Astrocyte (in vitro differentiated cells and primary cell): ENCODE data around the gene SPOCK2. TPM values are rescaled to one million over a fixed set of nuclear protein-coding genes. Genes with fewer than 3 reads are reported as not detected.

ENCODE experiments used
- DNase-seq: peaks from one replicate; pipeline ENCODE4 v3.0.0-alpha.2; 2010; ENCODE audit warnings: low read depth
- FAIRE-seq: peaks from 2 replicates; lab custom pipeline; 2011; peaks lifted over from hg19 to GRCh38; lab: Jason Lieb, UNC
- H2AFZ ChIP-seq: 2 replicates; pipeline ENCODE4 v1.6.0; 2012; ENCODE audit warnings: low read depth, low read length, inconsistent platforms
- H3K27ac ChIP-seq: 2 replicates; pipeline ENCODE4 v1.5.1; 2011; ENCODE audit warnings: low read depth, low read length, inconsistent platforms
- H3K27me3 ChIP-seq: 2 replicates; pipeline ENCODE4 v1.6.0; 2011; ENCODE audit warnings: low read length, inconsistent platforms; ENCODE audit not compliant: insufficient read depth
- H3K36me3 ChIP-seq: 2 replicates; pipeline ENCODE4 v1.5.1; 2011; ENCODE audit warnings: low read length, inconsistent platforms; ENCODE audit not compliant: insufficient read depth
- H3K4me1 ChIP-seq: 2 replicates; pipeline ENCODE4 v1.5.1; 2011; ENCODE audit warnings: low read length, inconsistent platforms; ENCODE audit not compliant: insufficient read depth
- H3K4me2 ChIP-seq: 2 replicates; pipeline ENCODE4 v1.6.0; 2012; ENCODE audit warnings: low read length, inconsistent platforms
- H3K4me3 ChIP-seq: 2 replicates; pipeline ENCODE4 v1.5.1; 2011; ENCODE audit warnings: low read depth, mild to moderate bottlenecking, low read length, inconsistent platforms; ENCODE audit not compliant: insufficient read depth
- H3K79me2 ChIP-seq: 2 replicates; pipeline ENCODE4 v1.6.0; 2012; ENCODE audit warnings: mild to moderate bottlenecking, low read length, inconsistent platforms; ENCODE audit not compliant: insufficient read depth
- H3K9ac ChIP-seq: 2 replicates; pipeline ENCODE4 v1.6.0; 2012; ENCODE audit warnings: mild to moderate bottlenecking, low read length, inconsistent platforms
- H3K9me3 ChIP-seq: 2 replicates; pipeline ENCODE4 v1.5.1; 2012; ENCODE audit warnings: low read depth, mild to moderate bottlenecking, low read length, inconsistent platforms; ENCODE audit not compliant: insufficient read depth
- H4K20me1 ChIP-seq: 2 replicates; pipeline ENCODE4 v1.6.0; 2012; ENCODE audit warnings: low read length, inconsistent platforms; ENCODE audit not compliant: insufficient read depth
- H3K27ac Mint-ChIP-seq: one replicate; pipeline ENCODE4 v1.8.0; 2021; ENCODE audit warnings: mild to moderate bottlenecking, mixed read lengths; ENCODE audit not compliant: unreplicated experiment
- H3K27me3 Mint-ChIP-seq: one replicate; pipeline ENCODE4 v1.8.0; 2021; ENCODE audit warnings: low read depth, mixed read lengths; ENCODE audit not compliant: unreplicated experiment
- H3K36me3 Mint-ChIP-seq: one replicate; pipeline ENCODE4 v1.8.0; 2021; ENCODE audit warnings: low read depth, mixed read lengths; ENCODE audit not compliant: unreplicated experiment
- H3K4me1 Mint-ChIP-seq: one replicate; pipeline ENCODE4 v1.8.0; 2021; ENCODE audit warnings: low read depth, mixed read lengths; ENCODE audit not compliant: unreplicated experiment
- H3K4me3 Mint-ChIP-seq: one replicate; pipeline ENCODE4 v1.8.0; 2021; ENCODE audit warnings: mild to moderate bottlenecking, moderate library complexity, mixed read lengths; ENCODE audit not compliant: unreplicated experiment
- H3K9me3 Mint-ChIP-seq: one replicate; pipeline ENCODE4 v1.8.0; 2021; ENCODE audit warnings: mild to moderate bottlenecking, mixed read lengths; ENCODE audit not compliant: unreplicated experiment
- EZH2 ChIP-seq: IDR thresholded peaks from 2 replicates; pipeline ENCODE4 v1.6.1; 2012; ENCODE audit warnings: mild to moderate bottlenecking, low read length, inconsistent platforms; ENCODE audit not compliant: insufficient read depth
- total RNA-seq: library from RNA; stranded (reverse); gene quantifications from 2 replicates; pipeline ENCODE4 v1.2.1, GENCODE V29; 2021

The SPOCK2 gene
- total RNA-seq, 1 donor from 2014 or later, result 0.89 TPM

DNA sequence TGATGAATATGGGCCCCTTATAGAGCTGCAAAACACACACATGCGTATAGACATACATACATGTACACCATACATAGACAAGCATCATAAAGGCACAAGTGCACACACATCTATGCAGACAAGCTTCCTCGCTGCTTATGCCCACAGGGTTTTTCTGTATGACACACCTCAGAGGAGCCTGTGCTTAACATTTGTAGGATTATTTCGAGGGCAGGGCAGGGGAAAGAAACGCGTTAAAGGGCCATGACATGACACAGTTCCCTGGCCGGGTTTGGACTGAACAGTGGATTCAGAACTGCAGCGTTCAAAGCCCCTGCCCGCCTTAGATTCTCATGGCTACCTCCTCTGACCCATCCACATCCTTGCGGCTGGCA, 79.3 kb downstream of the SPOCK2 start:
- Histone ChIP-seq H3K4me1 (peaks cover 22% of the 10 kb centered on the region), H3K9ac (peak overlapping the region; percentile 54), H3K4me3 (no peak overlapping the region), H3K27ac (peak overlapping the region; percentile 76), H2AFZ (peak overlapping the region; percentile 54), H3K9me3 (no peaks in the 10 kb centered on the region), H4K20me1 (no peaks in the 10 kb centered on the region), H3K27me3 (no peaks in the 10 kb centered on the region), H3K79me2 (peaks cover 29% of the 10 kb centered on the region), H3K36me3 (no peaks in the 10 kb centered on the region), H3K4me2 (peak overlapping the region; percentile 50)
- TF ChIP-seq EZH2, result no peak
- Mint-ChIP-seq H3K27ac (peak overlapping the region; percentile 91), H3K9me3 (no peaks in the 10 kb centered on the region), H3K36me3 (peaks cover 29% of the 10 kb centered on the region), H3K4me1 (peaks cover 19% of the 10 kb centered on the region), H3K4me3 (no peak overlapping the region), H3K27me3 (no peaks in the 10 kb centered on the region)
- FAIRE-seq (no peak), DNase-seq (no peak)

Other genes starting within 250 kb of the SPOCK2 start
- gene PSAP, start 237.3 kb downstream of the SPOCK2 start, total RNA-seq, result 1,120 and 1,191 TPM in 2 replicates
- 42.9 and 43.5 TPM in 2 replicates for gene CHST3, start 124.2 kb downstream of the SPOCK2 start, total RNA-seq
- 44.2 and 47.3 TPM in 2 replicates for gene ANAPC16, start 127.5 kb upstream of the SPOCK2 start, total RNA-seq
- gene ASCC1, start 127.7 kb upstream of the SPOCK2 start, total RNA-seq, result 32.5 and 33.9 TPM in 2 replicates
- gene DDIT4, start 185.4 kb upstream of the SPOCK2 start, total RNA-seq, result 244 and 313 TPM in 2 replicates